SK-N-SH treated with all-trans-retinoic acid at 6 μM for 48 hours (cell line): Measurements from ENCODE around the gene TAF4B.

Experiments used
- CREB5 ChIP-seq: fragments of 250-450 bp; sonication (Bioruptor Pico); IDR thresholded peaks from 2 replicates; pipeline ENCODE4 v1.5.1; 2020; ENCODE audit warnings: low read depth, mild to moderate bottlenecking, moderate library complexity
- ESRRG ChIP-seq: fragments of 250-450 bp; sonication (Bioruptor Pico); IDR thresholded peaks from 2 replicates; pipeline ENCODE4 v1.6.1; 2021; ENCODE audit warnings: mild to moderate bottlenecking
- GLIS3 ChIP-seq: fragments of 250-450 bp; sonication (Bioruptor Pico); IDR thresholded peaks from 2 replicates; pipeline ENCODE4 v1.5.0; 2020; ENCODE audit warnings: mild to moderate bottlenecking, moderate library complexity
- OSR1 ChIP-seq: fragments of 250-450 bp; sonication (Bioruptor Pico); IDR thresholded peaks from 2 replicates; pipeline ENCODE4 v1.8.0; 2022; ENCODE audit warnings: moderate library complexity, mild to moderate bottlenecking, inconsistent platforms
- RARB ChIP-seq: fragments of 250-450 bp; sonication (Bioruptor Pico); IDR thresholded peaks from 2 replicates; pipeline ENCODE4 v1.8.0; 2021; ENCODE audit warnings: mild to moderate bottlenecking, moderate library complexity
- SNAI2 ChIP-seq: fragments of 250-450 bp; sonication (Bioruptor Pico); IDR thresholded peaks from 2 replicates; pipeline ENCODE4 v1.5.0; 2020; ENCODE audit warnings: mild to moderate bottlenecking, moderate library complexity
- ZFP30 ChIP-seq: fragments of 450-650 bp; formaldehyde crosslinking; IDR thresholded peaks from 2 replicates; pipeline ENCODE4 v1.5.0; 2022; ENCODE audit warnings: mild to moderate bottlenecking, moderate library complexity

- TF ChIP-seq GLIS3 (CRISPR knock-in tag): no peak
- no peak for TF ChIP-seq RARB (CRISPR knock-in tag)
- TF ChIP-seq ESRRG: no peak
- TF ChIP-seq SNAI2 (CRISPR knock-in tag): no peak
- TF ChIP-seq OSR1 (CRISPR knock-in tag): no peak
- no peak for TF ChIP-seq CREB5
- TF ChIP-seq ZFP30 (CRISPR knock-in tag): no peak
These were observed 916 bp downstream of the TAF4B start for GRCh38 chr18:26227051-26227670.
